ACHN (cell line): ENCODE data around the gene ANO4.
"Not testable (repeated sequence)": the region's sequence is repeated elsewhere in the genome, so short reads cannot be mapped to it uniquely, and the experiment has no call there.

Experiments used
- DNase-seq: peaks from one replicate; pipeline ENCODE4 v3.0.0-alpha.2; 2015
- in situ Hi-C: cut with HindIII; loops from 2 replicates; pipeline ENCODE4 v1.10.0; 2017; ENCODE audit warnings: low sequenced_read_pairs, low pct_ligation_motif_present, low pct_unique_long_range_greater_than_20kb

Gene ANO4

GRCh38 chr12:101045486-101046464 lies 251.2 kb downstream of the ANO4 start:
- DNase-seq, result no peak
- in situ Hi-C loops, result no loop called here

- no peak for DNase-seq
- in situ Hi-C loops, result no loop called here
Observed at GRCh38 chr12:101047652-101048051, 253.1 kb downstream of the ANO4 start.

- no peak for DNase-seq
- in situ Hi-C loops, result no loop called here
Observed at GRCh38 chr12:101050631-101051030, 256.1 kb downstream of the ANO4 start.

GRCh38 chr12:101051151-101051550 lies 256.6 kb downstream of the ANO4 start:
- in situ Hi-C loops, result no loop called here

GRCh38 chr12:101051901-101052550 lies 257.4 kb downstream of the ANO4 start:
- peak; percentile 95 for DNase-seq
- in situ Hi-C loops, result no loop called here

More at GRCh38 chr12:101051151-101051550, 256.6 kb downstream of the ANO4 start:
- no peak for DNase-seq

- DNase-seq, result no peak
- in situ Hi-C loops, result no loop called here
Observed at GRCh38 chr12:101053203-101053602, 258.6 kb downstream of the ANO4 start.

- DNase-seq, result no peak
- in situ Hi-C loops, result no loop called here
Observed at GRCh38 chr12:101055940-101056339, 261.4 kb downstream of the ANO4 start.

- DNase-seq, in situ Hi-C loops: not testable (repeated sequence)
Observed at GRCh38 chr12:101062508-101062907, 267.9 kb downstream of the ANO4 start.

- in situ Hi-C loops, result no loop called here
- no peak for DNase-seq
Observed at GRCh38 chr12:101064721-101065120, 270.1 kb downstream of the ANO4 start.

- DNase-seq, result no peak
- in situ Hi-C loops, result no loop called here
Observed at GRCh38 chr12:101066489-101066888, 271.9 kb downstream of the ANO4 start.

- in situ Hi-C loops, result no loop called here
- no peak for DNase-seq
Observed at GRCh38 chr12:101068402-101068801, 273.8 kb downstream of the ANO4 start.

GRCh38 chr12:101068836-101069235 lies 274.3 kb downstream of the ANO4 start:
- DNase-seq, result no peak
- in situ Hi-C loops, result no loop called here

GRCh38 chr12:101074940-101075680 lies 280.5 kb downstream of the ANO4 start:
- in situ Hi-C loops, result no loop called here
- no peak for DNase-seq

GRCh38 chr12:101076921-101077320 lies 282.3 kb downstream of the ANO4 start:
- in situ Hi-C loops, result no loop called here

GRCh38 chr12:101077791-101078528 lies 283.4 kb downstream of the ANO4 start:
- in situ Hi-C loops, result no loop called here

More at GRCh38 chr12:101076921-101077320, 282.3 kb downstream of the ANO4 start:
- DNase-seq, result no peak

GRCh38 chr12:101078536-101079285 lies 284.1 kb downstream of the ANO4 start:
- no peak for DNase-seq
- in situ Hi-C loops, result no loop called here

More at GRCh38 chr12:101077791-101078528, 283.4 kb downstream of the ANO4 start:
- no peak for DNase-seq

GRCh38 chr12:101082706-101083105 lies 288.1 kb downstream of the ANO4 start:
- in situ Hi-C loops, result no loop called here
- no peak for DNase-seq
